Prostate gland (tissue), 2 donors: ENCODE results near the gene MAD2L1BP. TPM values are rescaled to one million over a fixed set of nuclear protein-coding genes. Genes with fewer than 3 reads are reported as not detected.

Source experiments
- DNase-seq: peaks from one replicate; pipeline ENCODE4 v3.0.0-alpha.2; 2019; ENCODE audit warnings: low spot score
- H3K27ac ChIP-seq, 2 donors: fragments of 200-600 bp; sonication (generic); 2 replicates each; pipeline ENCODE4 v1.5.1; 2017 to 2019
- H3K27me3 ChIP-seq: fragments of 200-600 bp; sonication (generic); replicated peaks from 2 replicates; pipeline ENCODE4 v1.5.1; 2019; ENCODE audit not compliant: insufficient read depth
- H3K36me3 ChIP-seq, 2 donors: fragments of 200-600 bp; sonication (generic); 1 replicate in 1 of 2; 2 replicates in 1 of 2; pipeline versions ENCODE4 v1.5.1 to v1.8.1; 2017 to 2019
- H3K4me1 ChIP-seq: fragments of 200-600 bp; sonication (generic); replicated peaks from 2 replicates; pipeline ENCODE4 v1.5.1; 2019
- H3K4me3 ChIP-seq, 2 donors: fragments of 200-600 bp; sonication (generic); 2 replicates each; pipeline ENCODE4 v1.5.1; 2017 to 2019
- H3K9me3 ChIP-seq: fragments of 200-600 bp; sonication (generic); 2 replicates; pipeline ENCODE4 v1.5.1; 2017
- POLR2A ChIP-seq: fragments of 450-650 bp; IDR thresholded peaks from one replicate; pipeline ENCODE4 v1.6.1; 2016; ENCODE audit warnings: antibody characterized with exemption, mild to moderate bottlenecking
- POLR2AphosphoS5 ChIP-seq: sonication (generic); formaldehyde crosslinking; IDR thresholded peaks from one replicate; pipeline ENCODE4 v1.6.1; 2017; ENCODE audit warnings: antibody characterized with exemption
- WGBS: methylation state at CpG from one replicate; pipeline ENCODE4 v1.1.5; 2018; 5-methylcytosine and 5-hydroxymethylcytosine counted together
- intact Hi-C: fragments of 100-400 bp; cut with DNase I; formaldehyde crosslinking; loops from one replicate; pipeline ENCODE4 v1.14.2; 2022
- total RNA-seq, 2 donors: library from RNA; depleted of rRNA; stranded (reverse); fragments of >200 nt; gene quantifications; one replicate each; pipeline ENCODE4 v1.1.0, GENCODE V29; 2016
- TF ChIP-seq, protein P1 (sequence below), 4 experiments: fragments of 200-600 bp in 2 of 4; fragments of 450-650 bp in 2 of 4; sonication (generic) in 2 of 4; IDR thresholded peaks; 1 replicate in 3 of 4; 2 replicates in 1 of 4; pipeline ENCODE4 v1.5.1; 2016 to 2019; ENCODE audit warnings: antibody characterized with exemption in 4 of 4, mild to moderate bottlenecking in 2 of 4, moderate library complexity in 2 of 4

Gene MAD2L1BP
- total RNA-seq, 2 donors from 2014 or later: 24.9 to 46.8 TPM

DNA sequence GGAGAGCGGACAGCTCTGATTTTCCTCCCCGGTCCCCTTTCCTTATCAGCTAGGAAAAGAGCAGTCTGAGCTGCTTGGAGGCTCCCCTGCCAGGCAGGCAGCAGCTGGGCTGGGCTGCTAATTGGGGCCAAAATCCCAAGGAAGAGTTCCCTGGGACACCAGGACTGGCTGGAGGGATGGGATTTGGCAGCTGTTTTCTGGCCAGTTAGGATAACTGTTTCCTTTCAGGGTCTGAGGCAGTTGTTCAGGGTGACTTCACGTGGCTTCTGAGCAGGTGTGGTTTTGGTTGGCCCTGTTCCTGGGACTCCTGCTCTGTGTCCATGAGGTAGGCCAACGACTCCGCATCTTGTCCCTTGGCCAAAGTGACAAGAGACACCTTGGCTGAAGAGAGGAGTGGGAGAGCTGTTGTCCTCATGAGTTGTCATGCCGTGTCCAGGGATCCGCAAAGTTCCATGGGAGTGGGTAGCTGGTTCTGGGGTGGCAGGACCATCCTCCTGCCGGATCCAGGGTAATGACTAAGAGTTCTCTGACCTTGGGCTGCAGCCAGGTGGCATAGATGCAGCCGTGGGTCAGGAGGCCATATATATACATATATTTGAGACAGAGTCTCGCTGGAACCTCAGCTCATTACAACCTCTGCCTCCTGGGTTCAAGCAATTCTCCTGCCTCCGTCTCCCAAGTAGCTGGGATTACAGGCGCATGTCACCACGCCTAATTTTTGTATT lies 30.7 kb downstream of the MAD2L1BP start:
- H3K9me3 ChIP-seq: no peaks in the 10 kb centered on the region
- intact Hi-C loops: loop anchor here (5.0 kb wide), 1 partner anchor 101 kb away; no protein-coding TSS in a partner anchor
- H3K27ac ChIP-seq: no peak overlapping the region
- no peaks in the 10 kb centered on the region for H3K27me3 ChIP-seq
- no peak for DNase-seq
- H3K4me3 ChIP-seq: no peak overlapping the region
- no peaks in the 10 kb centered on the region for H3K36me3 ChIP-seq
- 64% methylated on average over 13 of the region's 13 CpGs for WGBS
- H3K4me1 ChIP-seq: peaks cover 14% of the 10 kb centered on the region
- TF ChIP-seq, protein P1, sequence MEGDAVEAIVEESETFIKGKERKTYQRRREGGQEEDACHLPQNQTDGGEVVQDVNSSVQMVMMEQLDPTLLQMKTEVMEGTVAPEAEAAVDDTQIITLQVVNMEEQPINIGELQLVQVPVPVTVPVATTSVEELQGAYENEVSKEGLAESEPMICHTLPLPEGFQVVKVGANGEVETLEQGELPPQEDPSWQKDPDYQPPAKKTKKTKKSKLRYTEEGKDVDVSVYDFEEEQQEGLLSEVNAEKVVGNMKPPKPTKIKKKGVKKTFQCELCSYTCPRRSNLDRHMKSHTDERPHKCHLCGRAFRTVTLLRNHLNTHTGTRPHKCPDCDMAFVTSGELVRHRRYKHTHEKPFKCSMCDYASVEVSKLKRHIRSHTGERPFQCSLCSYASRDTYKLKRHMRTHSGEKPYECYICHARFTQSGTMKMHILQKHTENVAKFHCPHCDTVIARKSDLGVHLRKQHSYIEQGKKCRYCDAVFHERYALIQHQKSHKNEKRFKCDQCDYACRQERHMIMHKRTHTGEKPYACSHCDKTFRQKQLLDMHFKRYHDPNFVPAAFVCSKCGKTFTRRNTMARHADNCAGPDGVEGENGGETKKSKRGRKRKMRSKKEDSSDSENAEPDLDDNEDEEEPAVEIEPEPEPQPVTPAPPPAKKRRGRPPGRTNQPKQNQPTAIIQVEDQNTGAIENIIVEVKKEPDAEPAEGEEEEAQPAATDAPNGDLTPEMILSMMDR (IDR thresholded peaks at IDR 0.05): no peak
- TF ChIP-seq POLR2A (no peak), POLR2AphosphoS5 (no peak)

DNA sequence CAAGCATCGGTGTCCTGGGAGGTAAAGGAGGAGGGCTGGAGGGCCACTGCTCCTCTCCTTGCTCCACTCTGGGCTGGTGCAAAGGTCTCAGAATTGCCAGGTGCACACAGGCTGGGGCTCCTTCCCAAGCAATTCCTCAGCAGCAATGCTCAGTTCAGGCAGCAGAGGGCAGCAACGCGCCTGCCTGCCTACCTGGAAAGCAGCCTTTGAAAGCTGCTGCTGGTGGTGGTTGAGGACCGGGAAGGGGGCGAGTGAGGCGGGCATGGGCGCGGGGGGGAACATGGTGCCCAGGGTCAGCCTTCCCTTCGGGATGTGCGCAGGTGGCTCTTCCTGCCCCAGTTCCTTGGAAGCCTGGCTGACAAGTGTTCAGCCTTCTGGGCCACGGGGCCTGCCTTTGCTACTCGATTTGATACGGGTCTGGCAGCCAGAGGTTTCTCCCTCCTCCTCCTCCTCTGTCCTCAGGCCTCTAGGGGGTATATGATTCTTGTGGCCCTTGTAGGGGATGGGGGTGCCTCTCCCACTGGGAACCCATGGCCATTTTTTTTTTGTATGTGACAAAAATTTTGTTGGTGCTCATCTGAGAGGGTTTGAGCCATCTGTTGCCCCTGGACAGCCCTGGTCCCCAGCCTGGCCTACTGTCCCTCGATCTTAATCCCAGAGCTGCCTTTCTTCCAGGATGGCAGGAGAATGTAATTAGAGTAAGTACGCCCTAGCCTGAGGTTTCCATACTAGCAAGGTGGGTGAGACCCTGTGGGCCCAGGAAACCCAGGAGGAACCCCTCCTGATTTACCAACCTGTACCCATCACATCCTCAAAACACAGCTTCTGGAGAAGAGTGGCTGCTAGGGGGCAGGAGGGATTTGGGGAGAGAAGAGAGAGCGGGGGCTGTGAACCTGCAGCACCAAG lies 31.9 kb downstream of the MAD2L1BP start:
- no peak overlapping the region for H3K4me3 ChIP-seq
- TF ChIP-seq, protein P1 (IDR thresholded peaks at IDR 0.05): peak; percentile 81 to 96 (median 91)
- TF ChIP-seq POLR2A: no peak
- peak; percentile 68 for TF ChIP-seq POLR2AphosphoS5
- H3K4me1 ChIP-seq: peaks cover 15% of the 10 kb centered on the region
- H3K36me3 ChIP-seq: no peaks in the 10 kb centered on the region
- 9% methylated on average over 16 of the region's 16 CpGs for WGBS
- H3K9me3 ChIP-seq: no peaks in the 10 kb centered on the region
- H3K27me3 ChIP-seq: no peaks in the 10 kb centered on the region
- intact Hi-C loops: loop anchor here (2.0 to 5.0 kb wide), 2 partner anchors 100 to 411 kb away; no protein-coding TSS in a partner anchor
- peak overlapping the region; percentile 33 to 73 for H3K27ac ChIP-seq
- DNase-seq: peak; percentile 77

DNA sequence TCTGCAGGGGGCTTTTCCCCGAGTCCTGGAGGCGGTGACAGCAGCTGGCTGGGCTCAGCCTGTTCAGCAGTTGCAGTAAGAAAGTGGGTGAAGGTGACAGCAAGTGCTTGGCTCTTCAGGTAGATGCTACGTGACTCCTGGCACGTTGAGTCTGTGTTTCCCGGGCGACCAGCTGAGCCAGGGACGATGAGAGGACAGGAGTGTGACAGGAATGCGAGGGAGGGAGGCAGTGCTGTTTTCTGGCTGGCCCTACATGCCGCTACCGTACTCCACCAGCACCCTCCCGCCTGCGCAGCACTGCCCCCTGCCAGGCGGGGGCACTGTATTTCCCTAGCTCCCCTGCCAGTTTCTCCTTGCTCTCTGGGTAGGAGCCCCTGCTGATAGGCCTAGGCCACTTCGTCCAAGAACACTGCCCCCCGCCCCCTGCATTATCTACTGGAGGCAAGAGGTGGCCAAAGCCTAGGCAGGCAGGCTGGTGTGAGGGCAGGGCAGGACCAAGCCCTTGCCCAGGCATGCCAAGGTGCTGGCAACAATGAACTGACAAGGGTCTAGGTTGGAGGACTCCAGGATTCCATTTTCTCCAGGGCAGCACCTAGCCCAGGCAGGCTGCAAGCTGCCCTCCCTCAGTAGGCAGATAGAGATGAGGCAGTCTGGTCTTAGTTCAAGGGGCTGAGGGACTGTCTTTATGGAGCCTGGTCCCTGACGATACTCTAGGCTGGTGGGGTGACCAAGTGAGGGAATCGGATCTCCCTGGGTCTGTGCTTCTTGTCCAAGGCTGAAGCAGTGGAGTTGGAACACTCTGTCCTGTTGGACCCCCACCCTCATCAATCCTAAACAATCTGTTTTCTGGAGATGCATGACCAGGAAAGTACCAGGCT lies 32.8 kb downstream of the MAD2L1BP start:
- intact Hi-C loops: loop anchor here (2.0 to 5.0 kb wide), 2 partner anchors 99 to 410 kb away; no protein-coding TSS in a partner anchor
- DNase-seq: peak; percentile 84

More for the DNA sequence above, 32.8 kb downstream of the MAD2L1BP start:
- H3K27me3 ChIP-seq: no peaks in the 10 kb centered on the region
- no peak overlapping the region for H3K4me3 ChIP-seq
- peaks cover 15% of the 10 kb centered on the region for H3K4me1 ChIP-seq
- WGBS: 14% methylated on average over 16 of the region's 17 CpGs
- peak overlapping the region; percentile 47 to 73 for H3K27ac ChIP-seq
- H3K36me3 ChIP-seq: no peaks in the 10 kb centered on the region
- H3K9me3 ChIP-seq: no peaks in the 10 kb centered on the region
- TF ChIP-seq POLR2AphosphoS5 (peak; percentile 51), POLR2A (peak; percentile 21)
- TF ChIP-seq, protein P1 (IDR thresholded peaks at IDR 0.05): peak in 3 of 4 experiments; percentile 32 to 80 (median 42)
